ENCODE measurements around the gene NPPB.
"Not testable (repeated sequence)": the region's sequence is repeated elsewhere in the genome, so short reads cannot be mapped to it uniquely, and the experiment has no call there.

DNA sequence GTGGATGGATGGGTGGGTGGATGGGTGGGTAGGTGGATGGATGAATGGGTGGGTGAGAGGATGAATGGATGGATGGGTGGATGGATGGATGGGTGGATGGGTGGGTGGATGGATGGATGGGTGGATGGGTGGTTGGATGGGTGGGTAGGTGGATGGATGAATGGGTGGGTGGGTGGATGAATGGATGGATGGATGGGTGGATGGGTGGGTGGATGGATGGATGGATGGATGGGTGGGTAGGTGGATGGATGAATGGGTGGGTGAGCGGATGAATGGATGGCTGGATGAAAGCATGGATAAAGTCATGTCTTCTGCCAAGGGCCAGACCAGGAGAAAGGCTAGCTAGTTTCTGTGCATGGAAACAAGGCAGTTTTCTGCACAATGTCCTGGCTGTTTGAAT lies 35.8 kb upstream of the NPPB start:
- TF ChIP-seq, protein P1, sequence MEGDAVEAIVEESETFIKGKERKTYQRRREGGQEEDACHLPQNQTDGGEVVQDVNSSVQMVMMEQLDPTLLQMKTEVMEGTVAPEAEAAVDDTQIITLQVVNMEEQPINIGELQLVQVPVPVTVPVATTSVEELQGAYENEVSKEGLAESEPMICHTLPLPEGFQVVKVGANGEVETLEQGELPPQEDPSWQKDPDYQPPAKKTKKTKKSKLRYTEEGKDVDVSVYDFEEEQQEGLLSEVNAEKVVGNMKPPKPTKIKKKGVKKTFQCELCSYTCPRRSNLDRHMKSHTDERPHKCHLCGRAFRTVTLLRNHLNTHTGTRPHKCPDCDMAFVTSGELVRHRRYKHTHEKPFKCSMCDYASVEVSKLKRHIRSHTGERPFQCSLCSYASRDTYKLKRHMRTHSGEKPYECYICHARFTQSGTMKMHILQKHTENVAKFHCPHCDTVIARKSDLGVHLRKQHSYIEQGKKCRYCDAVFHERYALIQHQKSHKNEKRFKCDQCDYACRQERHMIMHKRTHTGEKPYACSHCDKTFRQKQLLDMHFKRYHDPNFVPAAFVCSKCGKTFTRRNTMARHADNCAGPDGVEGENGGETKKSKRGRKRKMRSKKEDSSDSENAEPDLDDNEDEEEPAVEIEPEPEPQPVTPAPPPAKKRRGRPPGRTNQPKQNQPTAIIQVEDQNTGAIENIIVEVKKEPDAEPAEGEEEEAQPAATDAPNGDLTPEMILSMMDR (conservative IDR thresholded peaks at IDR 0.05 in 1 of 2, IDR thresholded peaks at IDR 0.05 in 1 of 2; ENCODE audit: low read depth in 1 of 2, low read length in 2 of 2) = not testable (repeated sequence)
- not testable (repeated sequence) for TF ChIP-seq EZH2 (IDR thresholded peaks at IDR 0.05; ENCODE audit: low read length, missing control alignments)

Data from fibroblast of lung (primary cell).